H1 (cell line): Measurements from ENCODE around the gene CBFA2T2. TPM values are rescaled to one million over a fixed set of nuclear protein-coding genes. Genes with fewer than 3 reads are reported as not detected.

Experiments used
- CTCF ChIA-PET: fragments of 300-600 bp; sonication (Branson Sonifier 250); formaldehyde crosslinking; loops from one replicate; lab custom pipeline; 2021; ENCODE audit not compliant: partially characterized antibody; lab: Charles Lee
- POLR2A ChIA-PET: fragments of 300-600 bp; sonication (Branson Sonifier 250); formaldehyde crosslinking; loops from one replicate; lab custom pipeline; 2021; ENCODE audit warnings: inconsistent platforms; ENCODE audit not compliant: partially characterized antibody; lab: Charles Lee
- DNase-seq, 2 experiments: peaks; one replicate each; pipeline versions ENCODE4 v3.0.0 to v3.0.0-alpha.2; 2010 to 2022; ENCODE audit warnings: low spot score in 2 of 2, low read depth in 1 of 2, mixed read lengths in 1 of 2
- FAIRE-seq: peaks from 2 replicates; lab custom pipeline; 2011; peaks lifted over from hg19 to GRCh38; lab: Jason Lieb, UNC
- H2AFZ ChIP-seq: 2 replicates; pipeline ENCODE4 v1.8.1; 2012; ENCODE audit warnings: low read length, inconsistent platforms
- H2AK5ac ChIP-seq: 2 replicates; pipeline ENCODE4 v1.6.1; 2013; ENCODE audit warnings: low read depth, low read length
- H2BK120ac ChIP-seq: replicated peaks from 2 replicates; pipeline ENCODE3; 2013; ENCODE audit warnings: low read depth, low read length, inconsistent platforms
- H2BK12ac ChIP-seq: 2 replicates; pipeline ENCODE4 v1.6.1; 2013; ENCODE audit warnings: low read depth, low read length
- H2BK15ac ChIP-seq: 2 replicates; pipeline ENCODE4 v1.6.1; 2013; ENCODE audit warnings: low read length
- H2BK20ac ChIP-seq: 2 replicates; pipeline ENCODE4 v1.6.1; 2013; ENCODE audit warnings: low read length
- H2BK5ac ChIP-seq: 2 replicates; pipeline ENCODE4 v1.6.1; 2013; ENCODE audit warnings: low read depth, low read length
- H3K14ac ChIP-seq: 2 replicates; pipeline ENCODE4 v1.6.1; 2013; ENCODE audit warnings: inconsistent platforms; ENCODE audit not compliant: insufficient read length
- H3K18ac ChIP-seq: 2 replicates; pipeline ENCODE4 v1.6.1; 2013; ENCODE audit warnings: low read length; ENCODE audit errors: extremely low read depth
- H3K23ac ChIP-seq: 2 replicates; pipeline ENCODE4 v1.6.1; 2013; ENCODE audit warnings: inconsistent platforms; ENCODE audit not compliant: insufficient read length
- H3K23me2 ChIP-seq: 2 replicates; pipeline ENCODE4 v1.6.1; 2013; ENCODE audit warnings: low read depth, low read length
- H3K27ac ChIP-seq: 2 replicates; pipeline ENCODE4 v1.6.1; 2011; ENCODE audit warnings: low read depth, low read length, inconsistent platforms
- H3K27me3 ChIP-seq, 4 experiments: replicated peaks in 1 of 4; 1 replicate in 1 of 4; 2 replicates in 3 of 4; pipeline versions ENCODE4 v1.6.1 to v1.8.1; 2011 to 2013; ENCODE audit warnings: low read length in 3 of 4, mild to moderate bottlenecking in 3 of 4, inconsistent platforms in 2 of 4, mixed read lengths in 2 of 4, moderate library complexity in 1 of 4; ENCODE audit not compliant: control insufficient read depth in 3 of 4, insufficient read depth in 3 of 4; ENCODE audit errors: extremely low read depth in 1 of 4
- H3K36me3 ChIP-seq, 4 experiments: 2 replicates each; pipeline versions ENCODE4 v1.6.1 to v1.8.1; 2011 to 2013; ENCODE audit warnings: mild to moderate bottlenecking in 4 of 4, low read length in 3 of 4, moderate library complexity in 2 of 4, control low read depth in 1 of 4, inconsistent platforms in 1 of 4; ENCODE audit not compliant: insufficient read depth in 4 of 4, control insufficient read depth in 2 of 4
- H3K4ac ChIP-seq: replicated peaks from 2 replicates; pipeline ENCODE3; 2013; ENCODE audit warnings: low read length, low read depth, mixed read lengths, inconsistent platforms; ENCODE audit not compliant: insufficient read length
- H3K4me1 ChIP-seq, 4 experiments: replicated peaks in 1 of 4; 1 replicate in 1 of 4; 2 replicates in 3 of 4; pipeline versions ENCODE4 v1.6.1 to v1.8.1; 2011 to 2013; ENCODE audit warnings: low read length in 3 of 4, inconsistent platforms in 2 of 4, mixed read lengths in 1 of 4; ENCODE audit not compliant: insufficient read depth in 4 of 4, control insufficient read depth in 3 of 4
- H3K4me2 ChIP-seq, 2 experiments: 2 replicates each; pipeline versions ENCODE4 v1.6.1 to v1.8.1; 2011 to 2013; ENCODE audit warnings: low read depth in 2 of 2, low read length in 2 of 2, control low read depth in 1 of 2, inconsistent platforms in 1 of 2, mild to moderate bottlenecking in 1 of 2; ENCODE audit not compliant: insufficient read depth in 1 of 2
- H3K4me3 ChIP-seq, 4 experiments: fragments of 200-600, 300-600 bp in 1 of 4; sonication (generic), shearing (Covaris generic), sonication (Bioruptor Twin) in 1 of 4; 2 replicates each; pipeline versions ENCODE4 v1.5.1 to v1.8.1; 2011 to 2016; ENCODE audit warnings: low read length in 4 of 4, low read depth in 3 of 4, control low read depth in 2 of 4, inconsistent platforms in 2 of 4, mild to moderate bottlenecking in 2 of 4, mixed read lengths in 1 of 4, moderate library complexity in 1 of 4; ENCODE audit not compliant: insufficient read depth in 2 of 4; ENCODE audit errors: extremely low read depth in 1 of 4
- H3K56ac ChIP-seq: replicated peaks from 2 replicates; pipeline ENCODE3; 2013; ENCODE audit warnings: low read depth, mild to moderate bottlenecking, mixed read lengths, low read length, inconsistent platforms; ENCODE audit not compliant: insufficient read length
- H3K79me1 ChIP-seq: 2 replicates; pipeline ENCODE4 v1.6.1; 2013; ENCODE audit warnings: low read depth, low read length, control low read depth
- H3K79me2 ChIP-seq, 2 experiments: 2 replicates each; pipeline versions ENCODE4 v1.6.1 to v1.8.1; 2012 to 2013; ENCODE audit warnings: low read length in 2 of 2, mild to moderate bottlenecking in 2 of 2, inconsistent platforms in 1 of 2; ENCODE audit not compliant: insufficient read depth in 2 of 2, control insufficient read depth in 1 of 2
- H3K9ac ChIP-seq, 4 experiments: replicated peaks in 1 of 4; 1 replicate in 1 of 4; 2 replicates in 3 of 4; pipeline versions ENCODE4 v1.6.1 to v1.8.1; 2011 to 2013; ENCODE audit warnings: low read depth in 3 of 4, low read length in 3 of 4, control low read depth in 2 of 4, mild to moderate bottlenecking in 2 of 4, moderate library complexity in 2 of 4, inconsistent platforms in 1 of 4; ENCODE audit errors: extremely low read depth in 1 of 4
- H3K9me3 ChIP-seq, 2 experiments: 2 replicates each; pipeline versions ENCODE4 v1.6.1 to v1.8.1; 2012 to 2013; ENCODE audit warnings: mild to moderate bottlenecking in 2 of 2, moderate library complexity in 2 of 2, control low read depth in 1 of 2, inconsistent platforms in 1 of 2, low read depth in 1 of 2, low read length in 1 of 2, mixed read lengths in 1 of 2; ENCODE audit not compliant: insufficient read depth in 2 of 2
- H4K20me1 ChIP-seq, 2 experiments: replicated peaks in 1 of 2; 2 replicates each; pipeline versions ENCODE3 to v1.8.1; 2011 to 2013; ENCODE audit warnings: inconsistent platforms in 2 of 2, low read length in 2 of 2, mild to moderate bottlenecking in 1 of 2; ENCODE audit not compliant: insufficient read depth in 2 of 2, control insufficient read depth in 1 of 2
- H4K5ac ChIP-seq: 2 replicates; pipeline ENCODE4 v1.6.1; 2013; ENCODE audit warnings: low read length, low read depth, mixed read lengths, inconsistent platforms; ENCODE audit not compliant: insufficient read length
- H4K8ac ChIP-seq: 2 replicates; pipeline ENCODE4 v1.8.0; 2013; ENCODE audit warnings: mild to moderate bottlenecking, moderate library complexity, low read length, inconsistent platforms; ENCODE audit not compliant: insufficient read depth; ENCODE audit errors: extremely low read depth
- H4K91ac ChIP-seq: replicated peaks from 2 replicates; pipeline ENCODE3; 2013; ENCODE audit warnings: low read length, mixed read lengths, inconsistent platforms; ENCODE audit not compliant: insufficient read length
- ATF2 ChIP-seq: IDR thresholded peaks from 2 replicates; pipeline ENCODE4 v1.6.1; 2012; ENCODE audit warnings: low read length, inconsistent platforms
- FOSL1 ChIP-seq: IDR thresholded peaks from 2 replicates; pipeline ENCODE4 v1.6.1; 2011; ENCODE audit warnings: mild to moderate bottlenecking, low read depth, low read length, moderate library complexity; ENCODE audit not compliant: insufficient read depth
- KDM1A ChIP-seq: fragments of 200-600, 300-600 bp; sonication (generic); IDR thresholded peaks from 2 replicates; pipeline ENCODE4 v1.7.1; 2016; ENCODE audit warnings: mild to moderate bottlenecking, low read length, borderline replicate concordance
- MAFK ChIP-seq: IDR thresholded peaks from 2 replicates; pipeline ENCODE4 v1.6.1; 2012; ENCODE audit warnings: low read depth, mild to moderate bottlenecking, improper control_type of control experiment, low read length
- NRF1 ChIP-seq: IDR thresholded peaks from 2 replicates; pipeline ENCODE4 v1.6.1; 2011; ENCODE audit warnings: mild to moderate bottlenecking, low read depth, low read length, improper control_type of control experiment
- RFX5 ChIP-seq: IDR thresholded peaks from 2 replicates; pipeline ENCODE4 v1.6.1; 2011; ENCODE audit warnings: low read depth, low read length, improper control_type of control experiment, borderline replicate concordance
- SIRT6 ChIP-seq: IDR thresholded peaks from one replicate; pipeline ENCODE4 v1.7.1; 2012; ENCODE audit warnings: low read length, inconsistent platforms
- SIX5 ChIP-seq: IDR thresholded peaks from 2 replicates; pipeline ENCODE4 v1.6.1; 2011; ENCODE audit warnings: mild to moderate bottlenecking, low read depth, low read length
- SP4 ChIP-seq: IDR thresholded peaks from 2 replicates; pipeline ENCODE4 v1.6.1; 2012; ENCODE audit warnings: low read length, inconsistent platforms
- TCF12 ChIP-seq: IDR thresholded peaks from 2 replicates; pipeline ENCODE4 v1.6.1; 2011; ENCODE audit warnings: low read depth, mild to moderate bottlenecking, low read length
- USF2 ChIP-seq: IDR thresholded peaks from 2 replicates; pipeline ENCODE4 v1.6.1; 2011; ENCODE audit warnings: low read length, improper control_type of control experiment
- YY1 ChIP-seq: IDR thresholded peaks from 2 replicates; pipeline ENCODE4 v1.6.1; 2011; ENCODE audit warnings: low read depth, mild to moderate bottlenecking, low read length
- WGBS, 2 experiments: shearing (Covaris generic) in 1 of 2; methylation state at CpG; one replicate each; pipeline versions ENCODE4 v1.1.6 to v1.1.7; 2013 to 2015; ENCODE audit warnings: low lambda C conversion rate in 2 of 2, mixed read lengths in 2 of 2, inconsistent platforms in 1 of 2, low coverage in 1 of 2, missing lambda C conversion rate in 1 of 2; ENCODE audit not compliant: insufficient replicate concordance in 2 of 2, insufficient coverage in 1 of 2, insufficient read length in 1 of 2; ENCODE audit errors: extremely low coverage in 1 of 2, missing lambda C conversion rate in 1 of 2; 5-methylcytosine and 5-hydroxymethylcytosine counted together
- polyA plus RNA-seq, 7 experiments: library from polyadenylated mRNA; depleted of rRNA in 3 of 7; stranded (reverse) in 5 of 7; unstranded in 2 of 7; fragments of >200 nt in 5 of 7; fragments of 200-250 nt in 2 of 7; gene quantifications; 1 replicate in 5 of 7; 2 replicates in 1 of 7; 4 replicates in 1 of 7; pipeline versions ENCODE4 v1.2.1 to v1.2.3, GENCODE V29; 2011 to 2013; ENCODE audit warnings: missing spikeins in 2 of 7, mixed read lengths in 2 of 7
- total RNA-seq: library from RNA; stranded (reverse); fragmentation: NEBNext Ultra II Directional; extraction: Animal tissue kit (Norgen Biotek cat#: 25700); gene quantifications from 2 replicates; pipeline ENCODE4 v1.2.1, GENCODE V29; 2021

CBFA2T2 gene
- total and polyA plus RNA-seq, 2 of the 8 experiments (the other 6 are each of a cell fraction or from before 2014, with no cell fraction given) = 11.6 to 12.9 TPM

GRCh38 chr20:33600981-33601380, 111.1 kb downstream of the CBFA2T2 start:
- 98% methylated on average over 8 of the region's 8 CpGs; no CpG with 5 or more reads in 1 of the 2 experiments for WGBS, 2 experiments
- Histone ChIP-seq H3K36me3 (peaks cover 0 to 2% (median 0%) of the 10 kb centered on the region in 4 experiments; a peak in 3 of 8 replicates), H3K79me2 (no peaks in the 10 kb centered on the region), H3K23ac (no peak overlapping the region), H3K4me3 (no peak overlapping the region), H3K23me2 (no peaks in the 10 kb centered on the region), H4K8ac (no peak overlapping the region), H3K27me3 (no peaks in the 10 kb centered on the region), H3K9ac (no peak overlapping the region), H3K4me2 (no peak overlapping the region), H2BK12ac (no peak overlapping the region), H4K20me1 (no peaks in the 10 kb centered on the region), H2BK120ac (no peak overlapping the region), H2BK5ac (no peak overlapping the region), H3K9me3 (peaks cover 3% of the 10 kb centered on the region in 2 experiments; a peak in 2 of 4 replicates), H2BK20ac (no peak overlapping the region), H3K27ac (no peak overlapping the region), H3K4ac (no peak overlapping the region), H4K5ac (no peak overlapping the region), H2BK15ac (no peak overlapping the region), H3K79me1 (no peaks in the 10 kb centered on the region), H2AK5ac (no peak overlapping the region), H3K4me1 (no peaks in the 10 kb centered on the region), H3K56ac (no peak overlapping the region), H2AFZ (no peak overlapping the region), H3K14ac (no peak overlapping the region), H3K18ac (no peak overlapping the region), H4K91ac (no peak overlapping the region)
- DNase-seq = no peak
- ChIA-PET POLR2A (no interaction called here), CTCF (interaction anchor here (1.0 to 1.5 kb wide), 2 partner anchors 19 to 89 kb away, joined by 3 read pairs; no protein-coding TSS in a partner anchor)
- FAIRE-seq = no peak
- TF ChIP-seq USF2 (no peak), NRF1 (no peak), TCF12 (no peak), RFX5 (no peak), SIX5 (no peak), ATF2 (no peak), FOSL1 (no peak), YY1 (no peak), SIRT6 (no peak), MAFK (no peak), KDM1A (no peak), SP4 (no peak)
